ENCODE results near the gene USH1C.

USH1C gene

DNA sequence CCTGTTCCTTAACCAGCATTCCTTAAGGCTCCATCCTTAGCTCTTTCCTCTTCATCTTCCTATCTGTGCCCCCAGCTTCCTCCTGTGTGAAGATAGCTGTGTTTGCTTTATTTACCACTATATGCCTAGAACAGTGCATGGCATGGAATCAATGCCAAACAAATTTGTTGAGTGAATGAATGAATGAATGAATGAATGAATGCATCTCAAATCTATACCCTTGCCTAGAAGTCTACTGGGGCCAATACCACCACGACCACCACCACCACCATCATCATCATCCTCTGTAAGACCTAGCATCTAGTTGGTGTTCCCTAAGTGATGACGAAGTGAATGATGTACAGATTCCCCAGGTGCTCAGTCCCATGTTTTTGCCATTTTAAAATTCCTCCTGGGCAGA is 2.0 kb upstream of the USH1C start:
- Mint-ChIP-seq H3K27ac (no peak overlapping the region), H3K4me1 (ENCODE audit: low read depth) (peaks cover 7% of the 10 kb centered on the region), H3K27me3 (peaks cover 49% of the 10 kb centered on the region)

DNA sequence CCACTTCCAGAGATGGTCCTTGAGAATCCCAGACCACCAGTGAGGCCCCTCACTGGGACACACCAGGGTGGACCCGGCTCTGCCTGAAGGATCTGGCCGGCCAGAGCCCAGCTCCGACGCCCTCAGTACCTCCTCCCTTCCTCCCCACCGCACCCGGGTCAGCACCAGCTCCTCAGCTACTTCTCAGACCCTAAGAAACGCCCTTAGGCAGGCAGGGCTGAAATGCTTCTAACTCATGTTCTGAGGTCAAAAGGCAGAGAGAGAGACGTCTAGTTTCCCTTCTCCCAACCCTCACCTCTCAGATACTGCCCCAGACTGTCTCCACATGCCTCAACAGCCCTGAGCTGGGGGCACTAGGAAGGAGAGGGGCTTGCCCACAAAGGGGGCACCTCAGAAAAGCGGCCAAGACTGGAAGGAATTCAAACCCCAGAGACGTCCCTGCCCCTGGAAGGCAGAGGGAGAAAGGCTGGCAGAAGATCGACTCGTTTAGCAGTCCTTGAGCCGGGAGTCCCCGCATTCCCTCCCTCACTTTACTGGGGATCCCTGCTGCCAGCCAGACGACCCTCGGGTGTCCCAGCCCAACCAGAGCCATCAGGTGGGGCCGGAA is 539 bp downstream of the USH1C start:
- Mint-ChIP-seq H3K27me3 (peaks cover 43% of the 10 kb centered on the region), H3K27ac (no peak overlapping the region), H3K9me3 (no peaks in the 10 kb centered on the region), H3K4me1 (ENCODE audit: low read depth) (peaks cover 1% of the 10 kb centered on the region), H3K4me3 (no peak overlapping the region), H3K36me3 (ENCODE audit: low read depth) (no peaks in the 10 kb centered on the region)
- DNase-seq: no peak

More for the DNA sequence above, 2.0 kb upstream of the USH1C start:
- no peak overlapping the region for H3K4me3 Mint-ChIP-seq
- no peaks in the 10 kb centered on the region for H3K9me3 Mint-ChIP-seq
- H3K36me3 Mint-ChIP-seq (ENCODE audit: low read depth): no peaks in the 10 kb centered on the region
- no peak for DNase-seq

DNA sequence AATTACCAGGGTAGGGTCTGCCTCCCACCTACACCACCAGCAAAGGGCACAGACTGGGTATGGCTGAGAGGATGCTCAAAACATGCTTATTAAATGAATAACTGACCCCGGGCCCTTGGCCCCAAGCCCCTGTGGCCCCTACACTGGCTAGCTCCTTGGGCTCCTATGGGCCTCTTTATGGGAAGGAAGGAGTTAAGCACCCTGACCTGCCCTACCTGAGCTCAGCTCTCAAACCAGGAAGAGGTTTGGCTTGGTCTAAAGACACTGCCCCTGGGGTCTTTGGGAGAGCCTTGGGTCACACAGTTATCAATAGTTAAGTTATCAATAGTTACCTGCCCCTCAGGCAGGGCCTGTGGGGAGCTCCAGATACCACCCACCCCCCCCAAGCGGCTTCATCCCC is 1.2 kb downstream of the USH1C start:
- H3K4me1 Mint-ChIP-seq (ENCODE audit: low read depth): peaks cover 1% of the 10 kb centered on the region
- peaks cover 39% of the 10 kb centered on the region for H3K27me3 Mint-ChIP-seq
- H3K36me3 Mint-ChIP-seq (ENCODE audit: low read depth): no peaks in the 10 kb centered on the region
- H3K27ac Mint-ChIP-seq: no peak overlapping the region
- H3K9me3 Mint-ChIP-seq: no peaks in the 10 kb centered on the region
- no peak overlapping the region for H3K4me3 Mint-ChIP-seq
- DNase-seq: no peak

DNA sequence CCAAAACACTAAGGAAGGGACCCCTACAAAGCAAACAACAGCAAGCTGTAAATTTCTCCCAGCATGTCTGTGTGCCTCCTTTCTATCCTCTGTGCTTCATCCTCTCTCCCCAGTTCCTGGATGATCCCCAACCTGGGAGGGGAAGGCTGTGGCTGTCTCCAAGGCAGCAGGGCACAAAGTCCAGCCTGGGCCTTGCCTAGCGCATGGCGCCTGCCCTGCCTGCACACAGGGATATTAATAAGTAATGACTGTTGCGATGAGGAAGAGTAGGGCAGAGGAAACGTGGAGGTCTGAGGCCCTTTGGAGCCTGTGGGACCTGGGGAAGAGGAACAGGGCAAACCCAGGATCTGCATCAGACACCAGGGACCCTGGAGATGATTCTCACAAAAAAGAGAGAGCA is 2.0 kb downstream of the USH1C start:
- Mint-ChIP-seq H3K4me3 (no peak overlapping the region), H3K4me1 (ENCODE audit: low read depth) (peaks cover 1% of the 10 kb centered on the region), H3K27ac (no peak overlapping the region), H3K9me3 (no peaks in the 10 kb centered on the region), H3K27me3 (peaks cover 31% of the 10 kb centered on the region), H3K36me3 (ENCODE audit: low read depth) (no peaks in the 10 kb centered on the region)
- DNase-seq: no peak

DNA sequence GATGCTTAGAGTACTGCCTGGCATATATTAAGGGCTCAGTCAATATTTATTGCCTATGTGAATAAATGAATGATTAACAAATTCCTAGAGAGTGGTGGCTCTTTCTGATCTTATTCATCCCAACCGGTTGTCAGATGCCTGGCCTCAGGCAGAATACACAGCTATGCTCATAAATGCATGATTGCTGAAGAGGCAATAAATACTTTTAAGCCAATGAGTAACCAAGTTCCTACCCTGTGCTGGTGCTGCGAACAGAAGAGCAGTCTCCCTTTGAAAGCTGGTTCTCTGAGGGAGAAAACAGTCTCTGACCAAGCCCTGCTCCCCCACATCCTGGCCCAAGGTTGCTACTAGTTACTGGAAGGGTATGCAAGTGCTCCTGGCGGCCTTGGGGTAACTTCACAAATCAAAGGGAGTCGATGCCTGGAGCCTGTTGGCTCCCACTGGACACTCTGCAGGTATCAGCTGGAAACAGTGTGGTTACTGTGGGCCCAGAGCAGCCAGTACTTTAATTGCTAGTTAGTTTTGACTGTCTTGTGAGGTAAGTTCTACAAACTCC is 2.8 kb downstream of the USH1C start:
- peaks cover 1% of the 10 kb centered on the region for H3K4me1 Mint-ChIP-seq (ENCODE audit: low read depth)
- H3K36me3 Mint-ChIP-seq (ENCODE audit: low read depth): no peaks in the 10 kb centered on the region
- DNase-seq: no peak
- no peaks in the 10 kb centered on the region for H3K9me3 Mint-ChIP-seq
- H3K27ac Mint-ChIP-seq: no peak overlapping the region
- no peak overlapping the region for H3K4me3 Mint-ChIP-seq
- H3K27me3 Mint-ChIP-seq: peaks cover 23% of the 10 kb centered on the region

DNA sequence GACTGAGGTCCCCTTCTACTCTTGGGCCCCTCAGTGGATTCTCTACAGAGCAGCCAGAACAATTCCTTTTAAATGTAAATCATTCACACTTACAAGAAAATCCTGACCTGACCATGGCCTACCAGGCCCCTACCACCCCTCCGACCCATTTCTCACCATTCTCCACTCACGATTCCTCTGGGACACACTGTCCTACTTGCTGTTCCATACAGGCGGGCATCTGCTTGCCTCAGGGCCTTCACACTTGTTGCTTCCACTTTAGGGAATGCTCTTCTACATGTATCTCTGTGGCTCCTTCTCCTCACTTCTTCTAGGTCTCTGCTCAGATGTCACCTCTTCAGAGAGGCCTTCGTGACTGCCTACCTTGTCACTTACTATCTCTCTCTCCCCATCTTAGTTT is 3.4 kb downstream of the USH1C start:
- no peak for DNase-seq
- peaks cover 1% of the 10 kb centered on the region for H3K4me1 Mint-ChIP-seq (ENCODE audit: low read depth)
- peaks cover 17% of the 10 kb centered on the region for H3K27me3 Mint-ChIP-seq
- no peaks in the 10 kb centered on the region for H3K36me3 Mint-ChIP-seq (ENCODE audit: low read depth)
- H3K27ac Mint-ChIP-seq: no peak overlapping the region
- no peak overlapping the region for H3K4me3 Mint-ChIP-seq
- no peaks in the 10 kb centered on the region for H3K9me3 Mint-ChIP-seq

DNA sequence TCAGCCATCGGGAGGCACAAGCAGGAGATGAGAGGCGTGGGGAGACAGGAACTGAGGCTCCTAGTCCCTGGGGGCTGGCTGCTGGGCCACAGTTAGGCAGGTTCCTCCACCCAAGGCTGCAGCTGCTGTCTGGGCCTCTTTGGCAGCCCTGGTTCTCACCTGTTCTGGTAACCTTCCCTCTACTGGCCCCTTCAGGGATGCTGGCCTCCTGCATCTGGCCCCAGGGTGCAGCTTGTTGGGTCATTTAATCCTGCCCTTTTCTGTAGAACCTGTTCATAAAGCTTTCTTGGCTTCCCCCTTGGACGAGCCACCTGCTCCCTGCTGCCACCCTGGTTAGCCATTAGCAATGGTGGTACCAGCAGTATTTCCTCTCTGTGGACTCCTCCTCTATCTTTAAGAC is 5.5 kb downstream of the USH1C start:
- peaks cover 4% of the 10 kb centered on the region for H3K27me3 Mint-ChIP-seq
- H3K36me3 Mint-ChIP-seq (ENCODE audit: low read depth): no peaks in the 10 kb centered on the region
- no peaks in the 10 kb centered on the region for H3K4me1 Mint-ChIP-seq (ENCODE audit: low read depth)
- H3K4me3 Mint-ChIP-seq: no peak overlapping the region
- DNase-seq: no peak
- H3K27ac Mint-ChIP-seq: no peak overlapping the region
- H3K9me3 Mint-ChIP-seq: no peaks in the 10 kb centered on the region

DNA sequence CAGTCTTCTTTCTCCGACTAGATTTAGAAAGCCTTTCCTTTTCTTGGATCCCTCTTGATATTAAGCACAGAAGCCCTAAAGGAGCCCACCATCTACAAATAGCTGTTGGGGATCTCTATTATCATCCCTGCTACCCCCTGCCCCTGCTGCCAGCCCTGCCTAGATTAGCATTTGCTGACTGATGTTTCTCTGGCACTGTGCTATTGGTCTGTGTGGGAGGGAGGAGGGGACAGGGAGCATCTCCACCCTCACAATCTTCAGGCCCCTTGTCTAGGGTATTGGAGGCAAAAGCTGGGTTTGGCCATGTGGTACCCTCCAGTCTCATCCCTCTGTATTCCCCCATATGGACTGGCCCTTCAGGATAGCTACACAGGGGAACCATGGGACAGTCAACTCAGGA is 6.2 kb downstream of the USH1C start:
- H3K36me3 Mint-ChIP-seq (ENCODE audit: low read depth): no peaks in the 10 kb centered on the region
- no peaks in the 10 kb centered on the region for H3K4me1 Mint-ChIP-seq (ENCODE audit: low read depth)
- H3K9me3 Mint-ChIP-seq: no peaks in the 10 kb centered on the region
- H3K4me3 Mint-ChIP-seq: no peak overlapping the region
- H3K27ac Mint-ChIP-seq: no peak overlapping the region
- H3K27me3 Mint-ChIP-seq: no peaks in the 10 kb centered on the region
- no peak for DNase-seq

DNA sequence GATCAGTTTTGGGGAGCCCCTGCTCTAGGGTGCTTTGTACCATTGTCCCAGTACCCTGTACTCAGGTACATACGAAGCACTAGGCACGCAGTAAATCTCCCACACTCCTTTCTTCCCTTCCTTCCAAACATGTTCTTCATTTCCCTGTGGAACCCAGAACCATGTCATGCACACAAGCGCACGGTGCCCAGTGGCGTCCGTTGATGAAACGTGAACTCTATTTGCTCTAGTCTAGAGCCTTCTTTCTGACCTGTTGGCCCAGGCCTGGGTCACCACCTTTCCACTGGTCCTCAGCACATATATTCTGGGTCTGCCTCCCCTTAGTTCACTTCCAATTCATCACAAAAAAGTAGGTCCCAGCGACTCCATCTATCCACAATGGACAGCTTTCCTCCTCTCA is 7.0 kb downstream of the USH1C start:
- Mint-ChIP-seq H3K27me3 (no peaks in the 10 kb centered on the region), H3K4me1 (ENCODE audit: low read depth) (no peaks in the 10 kb centered on the region), H3K27ac (no peak overlapping the region), H3K9me3 (no peaks in the 10 kb centered on the region), H3K4me3 (no peak overlapping the region), H3K36me3 (ENCODE audit: low read depth) (no peaks in the 10 kb centered on the region)
- DNase-seq: no peak

DNA sequence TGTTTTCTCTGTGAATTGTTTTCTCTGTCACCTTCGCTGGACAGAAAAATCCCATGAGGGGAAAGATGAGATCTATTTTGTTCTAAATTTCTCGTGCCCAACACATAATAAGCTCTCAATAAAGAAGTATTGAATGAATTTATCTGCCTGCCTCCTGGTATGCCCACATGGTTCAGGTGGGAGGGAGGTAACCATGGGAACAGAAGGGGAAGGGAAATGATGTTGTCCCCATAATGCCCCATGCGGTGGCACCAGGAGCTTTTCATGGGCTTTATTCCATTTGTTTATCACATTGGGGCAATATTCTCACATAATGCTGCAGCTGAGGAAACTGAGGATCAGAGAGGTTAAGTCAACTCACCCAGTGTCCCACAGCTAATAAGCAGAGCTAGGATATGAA is 8.7 kb downstream of the USH1C start:
- Mint-ChIP-seq H3K27me3 (peaks cover 3% of the 10 kb centered on the region), H3K4me1 (ENCODE audit: low read depth) (no peaks in the 10 kb centered on the region), H3K4me3 (no peak overlapping the region), H3K27ac (no peak overlapping the region), H3K9me3 (no peaks in the 10 kb centered on the region), H3K36me3 (ENCODE audit: low read depth) (no peaks in the 10 kb centered on the region)
- no peak for DNase-seq

DNA sequence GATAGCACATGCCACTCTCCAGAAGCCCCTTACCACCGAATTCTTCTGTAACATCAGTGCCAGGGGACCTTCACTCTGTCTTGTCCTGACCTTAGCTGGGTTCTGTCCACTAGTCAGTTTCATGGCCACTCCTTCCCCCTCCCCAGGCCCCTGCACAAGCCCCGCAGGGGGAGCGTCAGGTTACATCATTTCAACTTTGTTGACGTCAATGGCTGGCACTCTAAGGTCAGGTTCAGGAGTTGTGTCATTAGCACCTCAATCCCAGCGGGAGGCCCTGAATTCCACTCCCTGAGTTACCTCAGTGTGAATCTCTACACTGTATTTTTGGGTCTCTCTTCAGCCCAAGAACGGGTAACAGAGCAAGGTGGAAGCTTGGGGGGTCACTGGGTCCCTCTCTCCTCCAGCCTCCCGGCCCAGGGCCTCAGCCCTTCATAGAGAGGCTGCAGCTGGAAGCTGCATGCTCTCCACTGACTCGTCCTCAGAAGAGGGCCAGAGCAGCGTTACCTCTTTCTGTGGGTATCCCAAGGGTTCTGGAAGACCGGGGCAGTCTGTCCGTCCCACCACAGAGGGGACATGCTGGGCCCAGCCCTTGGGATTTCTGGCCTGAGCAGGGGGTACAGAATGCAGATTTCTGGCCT is 10.3 kb downstream of the USH1C start:
- DNase-seq: no peak
- H3K9me3 Mint-ChIP-seq: no peaks in the 10 kb centered on the region
- no peak overlapping the region for H3K4me3 Mint-ChIP-seq
- H3K4me1 Mint-ChIP-seq (ENCODE audit: low read depth): no peaks in the 10 kb centered on the region
- H3K27ac Mint-ChIP-seq: no peak overlapping the region
- H3K27me3 Mint-ChIP-seq: peaks cover 7% of the 10 kb centered on the region
- no peaks in the 10 kb centered on the region for H3K36me3 Mint-ChIP-seq (ENCODE audit: low read depth)

DNA sequence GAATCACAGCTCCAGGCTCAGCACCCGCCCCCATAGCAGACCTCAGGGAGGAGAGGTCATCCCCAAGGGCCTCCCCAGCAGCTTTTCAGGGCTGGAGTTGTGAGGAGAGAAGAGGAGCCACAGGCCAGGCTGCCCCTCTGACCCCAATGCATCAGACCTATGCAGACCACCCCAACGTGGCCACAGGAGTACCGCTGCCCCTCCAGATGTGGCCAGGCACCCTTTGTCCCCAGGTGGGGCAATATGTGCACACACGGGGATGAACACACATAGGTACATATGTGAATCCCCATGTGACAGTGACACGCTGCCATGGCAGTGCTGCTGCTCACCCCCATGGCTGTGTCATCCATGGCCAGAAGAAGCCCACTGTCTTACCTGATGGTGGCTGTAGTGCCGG is 10.9 kb downstream of the USH1C start:
- peaks cover 7% of the 10 kb centered on the region for H3K27me3 Mint-ChIP-seq
- no peaks in the 10 kb centered on the region for H3K9me3 Mint-ChIP-seq
- no peak overlapping the region for H3K27ac Mint-ChIP-seq
- DNase-seq: no peak
- no peaks in the 10 kb centered on the region for H3K4me1 Mint-ChIP-seq (ENCODE audit: low read depth)
- no peaks in the 10 kb centered on the region for H3K36me3 Mint-ChIP-seq (ENCODE audit: low read depth)
- no peak overlapping the region for H3K4me3 Mint-ChIP-seq

DNA sequence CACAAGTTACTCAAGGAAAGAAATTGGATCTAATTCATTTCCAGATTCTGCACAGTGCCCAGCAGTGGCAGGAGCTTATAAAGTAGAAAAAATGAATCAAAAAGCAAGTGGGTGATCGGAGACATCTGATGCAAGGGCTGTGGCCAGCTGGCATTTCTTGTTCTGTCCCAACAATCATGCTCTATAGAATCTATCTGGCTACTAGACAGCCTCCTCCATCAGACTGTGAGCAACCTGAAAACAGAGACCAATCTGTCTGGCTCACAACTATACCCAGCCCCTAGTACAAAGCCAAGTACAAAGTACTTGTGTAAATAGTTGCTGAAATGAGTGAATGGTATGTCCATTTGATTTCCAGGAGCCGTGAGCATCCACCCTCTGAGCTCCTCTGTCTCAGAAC is 11.4 kb downstream of the USH1C start:
- Mint-ChIP-seq H3K4me3 (no peak overlapping the region), H3K36me3 (ENCODE audit: low read depth) (no peaks in the 10 kb centered on the region), H3K27me3 (peaks cover 7% of the 10 kb centered on the region), H3K9me3 (no peaks in the 10 kb centered on the region), H3K4me1 (ENCODE audit: low read depth) (no peaks in the 10 kb centered on the region), H3K27ac (no peak overlapping the region)
- no peak for DNase-seq

DNA sequence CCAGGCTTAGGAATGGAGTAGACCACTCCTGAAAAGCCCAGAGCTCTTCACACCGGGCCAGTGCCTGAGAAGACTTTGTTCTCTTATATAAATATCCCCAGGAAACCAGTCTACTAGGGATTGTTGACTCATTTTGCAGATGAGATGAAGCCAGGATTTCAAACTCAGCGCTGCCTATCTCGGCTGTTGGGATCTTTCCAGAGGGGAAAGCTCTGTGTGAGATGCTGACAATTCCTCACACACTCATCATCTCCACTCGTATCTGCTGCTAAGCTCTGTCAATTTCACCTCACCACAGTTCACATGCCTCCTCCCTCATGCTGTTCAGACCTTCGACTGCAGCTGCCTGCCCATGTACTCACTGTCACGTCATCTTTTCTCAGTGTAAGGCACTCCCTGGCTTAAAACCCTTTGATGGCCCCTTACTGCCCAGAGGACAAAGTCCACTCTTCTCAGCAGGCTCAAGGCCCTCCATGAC is 12.5 kb downstream of the USH1C start:
- Mint-ChIP-seq H3K36me3 (ENCODE audit: low read depth) (no peaks in the 10 kb centered on the region), H3K27me3 (peaks cover 7% of the 10 kb centered on the region), H3K4me1 (ENCODE audit: low read depth) (no peaks in the 10 kb centered on the region), H3K4me3 (no peak overlapping the region), H3K27ac (no peak overlapping the region), H3K9me3 (no peaks in the 10 kb centered on the region)
- no peak for DNase-seq

DNA sequence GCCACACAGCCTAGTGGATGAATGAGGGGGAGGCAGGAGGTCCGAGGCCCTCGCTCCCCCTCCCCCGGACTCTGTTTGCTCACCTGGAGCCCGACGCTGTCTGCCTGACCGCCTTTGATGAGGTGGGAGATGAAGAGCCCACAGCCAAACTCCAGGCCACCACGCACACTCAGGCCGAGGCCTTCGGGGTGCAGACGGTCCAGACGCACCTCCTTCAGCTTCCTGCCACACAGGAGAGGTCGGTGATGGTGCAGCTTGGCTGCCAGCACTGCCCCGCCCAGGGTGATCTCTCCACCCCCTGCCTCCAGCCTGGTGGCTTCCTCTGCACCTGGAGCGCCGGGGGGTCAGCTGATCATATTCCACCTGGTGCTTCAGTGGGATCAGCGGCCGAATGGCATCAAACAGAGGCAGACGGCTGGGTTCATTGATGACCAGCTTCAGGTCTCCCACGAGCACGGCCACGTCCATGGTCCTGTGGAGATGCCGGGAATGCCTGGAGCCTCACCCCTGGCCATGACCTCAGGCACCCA is 13.1 kb downstream of the USH1C start:
- Mint-ChIP-seq H3K4me1 (ENCODE audit: low read depth) (no peaks in the 10 kb centered on the region), H3K9me3 (no peaks in the 10 kb centered on the region), H3K27me3 (peaks cover 11% of the 10 kb centered on the region), H3K4me3 (no peak overlapping the region), H3K36me3 (ENCODE audit: low read depth) (no peaks in the 10 kb centered on the region), H3K27ac (no peak overlapping the region)
- no peak for DNase-seq

Measured in activated T-cell treated with anti-CD3 and anti-CD28 coated beads, Interleukin-2, amount 50 U/mL, for 24 hours (primary cell).